Dermis blood vessel endothelial cell (primary cell): ENCODE results near the gene IVNS1ABP. TPM values are rescaled to one million over a fixed set of nuclear protein-coding genes. Genes with fewer than 3 reads are reported as not detected.
"Not testable (repeated sequence)": the region's sequence is repeated elsewhere in the genome, so short reads cannot be mapped to it uniquely, and the experiment has no call there.

Experiments used
- DNase-seq: peaks from one replicate; pipeline ENCODE4 v3.0.0; 2010
- total RNA-seq: library from RNA; depleted of rRNA; stranded (reverse); fragments of >200 nt; gene quantifications from 2 replicates; pipeline ENCODE4 v1.2.3, GENCODE V29; 2014

The IVNS1ABP gene
- total RNA-seq, 1 donor from 2014 or later: 107 TPM

- no peak for DNase-seq
Measured at GRCh38 chr1:185328255-185328654, 11.2 kb upstream of the IVNS1ABP start.

DNA sequence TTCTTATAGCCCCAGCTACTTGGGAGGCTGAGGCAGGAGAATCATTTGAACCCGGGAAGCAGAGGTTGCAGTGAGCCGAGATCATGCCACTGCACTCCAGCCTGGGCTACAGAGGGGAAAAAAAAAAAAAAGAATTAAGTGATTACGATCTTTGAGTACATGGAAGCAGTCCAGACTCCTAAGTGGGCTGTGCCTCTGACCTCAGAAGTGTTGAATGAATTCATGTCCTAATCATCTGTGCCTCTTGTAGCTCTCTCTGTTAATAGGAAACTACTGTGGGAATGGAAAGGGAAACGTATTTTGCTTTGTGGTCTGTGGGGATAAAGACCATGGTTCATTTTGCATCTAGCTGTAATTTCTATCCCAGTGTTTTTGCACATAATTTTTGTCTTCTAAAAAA is 8.4 kb upstream of the IVNS1ABP start:
- DNase-seq: no peak

GRCh38 chr1:185324118-185324517 is 7.1 kb upstream of the IVNS1ABP start:
- no peak for DNase-seq

GRCh38 chr1:185322636-185323035 is 5.6 kb upstream of the IVNS1ABP start:
- DNase-seq: no peak

DNA sequence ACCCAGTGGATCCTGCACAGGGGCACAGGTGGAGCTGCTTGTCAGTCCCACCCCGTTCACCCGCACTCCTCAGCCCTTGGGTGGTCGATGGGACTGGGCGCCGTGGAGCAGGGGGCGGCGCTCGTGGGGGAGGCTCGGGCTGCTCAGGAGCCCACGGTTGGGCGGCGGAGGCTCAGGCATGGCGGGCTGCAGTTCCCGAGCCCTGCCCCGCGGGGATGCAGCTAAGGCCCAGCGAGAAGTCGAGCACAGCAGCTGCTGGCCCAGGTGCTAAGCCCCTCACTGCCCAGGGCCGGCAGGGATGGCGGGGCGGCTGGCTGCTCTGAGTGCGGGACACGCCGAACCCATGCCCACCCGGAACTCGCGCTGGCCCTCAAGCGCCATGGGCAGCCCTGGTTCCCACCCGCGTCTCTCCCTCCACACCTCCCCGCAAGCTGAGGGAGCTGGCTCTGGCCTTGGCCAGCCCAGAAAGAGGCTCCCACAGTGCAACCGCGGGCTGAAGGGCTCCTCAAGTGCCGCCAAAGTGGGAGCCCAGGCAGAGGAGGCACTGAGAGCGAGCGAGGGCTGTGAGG is 4.7 kb upstream of the IVNS1ABP start:
- not testable (repeated sequence) for DNase-seq

DNA sequence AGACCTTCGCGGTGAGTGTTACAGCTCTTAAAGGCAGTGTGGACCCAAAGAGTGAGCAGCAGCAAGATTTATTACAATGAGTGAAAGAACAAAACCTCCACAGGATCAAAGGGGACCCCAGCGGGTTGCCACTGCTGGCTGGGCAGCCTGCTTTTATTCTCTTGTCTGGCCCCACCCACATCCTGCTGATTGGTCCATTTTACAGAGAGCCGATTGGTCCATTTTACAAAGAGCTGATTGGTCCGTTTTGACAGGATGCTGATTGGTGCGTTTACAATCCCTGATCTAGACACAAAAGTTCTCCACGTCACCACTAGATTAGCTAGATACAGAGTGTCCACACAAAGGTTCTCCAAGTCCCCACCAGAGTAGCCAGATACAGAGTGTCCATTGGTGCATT is 4.1 kb upstream of the IVNS1ABP start:
- DNase-seq: not testable (repeated sequence)

GRCh38 chr1:185319139-185319475 is 2.1 kb upstream of the IVNS1ABP start:
- no peak for DNase-seq

GRCh38 chr1:185318431-185319138 is 1.5 kb upstream of the IVNS1ABP start:
- DNase-seq: no peak

DNA sequence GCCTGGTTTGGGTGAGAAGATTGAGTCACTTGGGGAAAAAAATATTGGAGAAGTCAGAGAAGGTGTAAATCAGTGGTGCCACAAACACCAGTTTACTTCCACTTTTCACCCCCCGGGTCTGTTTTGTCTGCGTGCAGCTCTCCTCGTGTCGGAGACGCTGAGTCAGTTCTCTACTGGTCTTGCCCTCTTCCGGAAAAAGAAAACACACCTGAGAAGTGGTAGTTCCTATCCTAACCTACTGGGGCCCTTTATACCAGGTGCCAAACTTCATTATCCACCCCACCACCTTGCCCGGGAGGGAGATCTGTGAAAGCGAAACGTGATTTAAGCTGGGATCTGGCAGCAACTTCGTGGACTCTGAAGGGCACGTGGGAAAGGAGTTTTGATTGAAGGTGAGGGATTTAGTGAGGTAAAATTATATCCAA is 855 bp upstream of the IVNS1ABP start:
- peak; percentile 51 for DNase-seq

GRCh38 chr1:185316163-185317033 is 645 bp downstream of the IVNS1ABP start:
- peak; percentile 95 for DNase-seq

- peak; percentile 30 for DNase-seq
Measured at GRCh38 chr1:185315445-185316071, 1.5 kb downstream of the IVNS1ABP start.

DNA sequence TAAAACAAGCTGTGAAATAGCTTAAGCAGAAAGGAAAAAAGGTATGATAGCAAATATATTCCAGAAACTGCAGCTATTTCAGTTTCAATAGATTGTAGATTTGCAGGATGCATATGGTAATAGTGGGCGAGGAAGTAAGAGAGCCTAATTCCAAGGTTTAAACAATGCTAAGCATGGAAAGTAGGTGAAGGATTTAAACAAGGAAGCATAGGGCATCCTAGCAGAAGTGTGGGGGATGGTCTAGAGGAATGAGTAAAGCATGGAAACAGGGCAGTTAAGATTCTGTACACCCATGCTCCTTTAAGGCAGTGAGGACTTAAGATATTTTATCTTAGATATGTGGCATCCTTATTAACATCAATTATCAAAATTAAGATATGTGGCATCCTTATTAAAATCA is 2.6 kb downstream of the IVNS1ABP start:
- DNase-seq: peak; percentile 52

DNA sequence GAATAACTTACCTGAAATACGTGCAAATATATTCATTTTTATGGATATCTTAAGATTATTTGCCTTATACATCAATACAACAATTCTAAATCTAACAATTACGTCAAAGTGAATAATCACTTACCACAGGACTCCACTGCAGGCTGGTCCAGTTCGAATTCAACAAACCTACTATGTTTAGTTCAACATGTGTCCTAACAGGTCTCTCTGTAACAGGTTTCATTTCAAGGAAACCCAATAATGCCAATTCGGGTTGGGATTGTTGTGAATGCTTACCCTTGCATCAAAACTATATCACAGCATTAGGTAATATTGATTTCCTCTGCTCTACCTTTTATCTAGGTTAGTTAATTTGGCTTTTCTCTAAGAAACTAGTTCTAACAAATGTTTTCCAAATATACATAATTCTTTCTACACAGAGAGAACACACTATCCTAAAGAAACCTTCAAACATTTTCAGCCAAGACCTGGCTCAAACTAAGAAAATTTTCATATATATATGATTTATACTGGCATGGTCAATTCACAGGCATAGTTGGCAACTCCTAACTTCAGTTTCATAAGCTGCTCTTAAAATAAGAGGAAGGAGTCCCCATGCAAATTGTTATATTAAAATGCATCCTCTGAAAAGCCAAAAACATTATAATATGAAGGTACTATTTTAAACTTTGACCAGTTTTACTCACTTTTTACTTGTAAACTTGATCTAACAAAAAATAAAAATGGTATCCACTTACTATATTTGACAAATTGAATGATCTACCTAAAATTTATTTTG is 4.5 kb downstream of the IVNS1ABP start:
- no peak for DNase-seq

DNA sequence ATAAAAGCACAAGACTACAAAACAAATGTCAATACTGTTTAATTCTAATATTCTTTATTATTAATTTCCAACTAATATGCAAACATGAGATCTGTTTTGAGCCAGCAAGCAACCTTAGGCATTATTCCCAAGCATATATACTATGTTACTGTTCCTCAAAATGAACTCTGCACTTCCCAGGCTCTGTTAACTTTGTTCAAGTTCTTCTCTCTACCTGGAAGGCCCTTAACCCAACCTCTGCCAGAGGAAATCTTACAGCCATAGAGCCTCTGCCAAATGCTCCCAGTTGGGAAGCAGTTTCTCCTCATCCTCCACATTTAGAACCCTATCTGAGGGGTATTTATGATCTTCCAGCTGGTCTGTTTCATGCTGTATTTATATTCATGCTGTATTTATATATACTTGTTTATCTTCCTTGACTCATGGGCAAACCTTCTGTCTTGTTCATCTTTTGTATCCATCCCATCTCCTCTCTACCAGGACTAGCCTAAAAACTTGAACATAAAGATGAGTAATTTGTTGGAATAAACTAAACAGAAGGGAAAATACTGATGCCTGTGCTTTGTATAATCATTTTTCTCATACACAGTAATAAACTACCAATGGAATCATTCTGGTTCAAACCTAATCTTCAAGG is 5.3 kb downstream of the IVNS1ABP start:
- no peak for DNase-seq

- peak; percentile 67 for DNase-seq
Measured at GRCh38 chr1:185309566-185309965, 7.5 kb downstream of the IVNS1ABP start.

- no peak for DNase-seq
Measured at GRCh38 chr1:185308126-185308525, 8.9 kb downstream of the IVNS1ABP start.

- no peak for DNase-seq
Measured at GRCh38 chr1:185305419-185305818, 11.6 kb downstream of the IVNS1ABP start.

DNA sequence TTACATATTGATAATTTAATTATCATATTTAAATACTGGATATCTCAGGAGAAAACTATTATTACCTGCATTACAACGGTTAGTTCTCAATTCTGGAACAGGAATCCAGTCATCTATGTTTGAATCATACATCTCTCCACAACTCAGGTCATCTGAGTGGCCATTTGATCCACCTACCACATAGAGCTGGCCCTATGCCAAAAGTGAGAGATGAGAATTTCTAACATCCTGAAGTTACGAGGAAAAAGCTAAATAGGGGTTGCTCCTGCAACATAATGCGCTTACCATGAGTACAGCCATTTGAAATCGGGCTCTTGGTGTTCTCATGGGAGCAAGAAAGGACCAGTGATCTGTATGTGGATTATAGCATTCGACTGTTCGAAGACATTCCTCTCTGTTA is 16.9 kb downstream of the IVNS1ABP start:
- no peak for DNase-seq

DNA sequence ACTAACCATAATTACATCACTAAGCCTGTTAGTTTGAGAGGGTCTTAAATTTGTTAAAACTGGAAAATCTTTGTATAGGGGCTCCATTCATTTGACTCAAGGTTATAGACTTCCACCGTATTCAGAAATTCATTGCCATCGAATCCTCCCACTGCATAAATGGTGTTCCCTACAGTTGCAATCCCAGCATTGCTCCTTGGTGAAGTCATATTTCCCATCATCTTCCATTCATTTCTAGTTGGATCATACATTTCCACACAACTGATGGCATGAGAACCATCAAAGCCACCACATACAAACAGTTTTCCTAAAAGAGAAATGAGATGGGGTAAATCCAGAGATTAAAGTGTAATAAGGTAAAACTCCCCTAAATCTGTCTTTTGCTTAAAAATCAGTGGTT is 19.1 kb downstream of the IVNS1ABP start:
- no peak for DNase-seq

DNA sequence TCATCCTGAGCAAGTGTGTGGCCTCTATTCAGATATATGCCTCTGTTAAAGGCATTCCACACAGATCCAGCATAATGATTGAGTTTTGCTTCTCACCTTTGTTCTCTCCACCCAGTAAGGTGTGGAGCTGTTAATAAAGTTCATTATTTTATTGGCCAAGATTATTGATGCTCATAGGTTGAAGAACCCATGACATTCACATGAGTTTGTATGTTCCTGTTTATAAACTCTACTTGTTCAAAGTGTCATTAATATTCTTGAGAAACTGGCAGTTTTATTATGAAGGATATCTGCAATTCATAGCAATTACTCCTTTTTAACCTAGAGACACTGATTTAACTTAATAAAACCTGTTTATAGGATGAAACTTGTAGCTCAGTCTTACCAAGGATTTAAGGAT is 22.0 kb downstream of the IVNS1ABP start:
- no peak for DNase-seq

GRCh38 chr1:185293967-185294542 is 23.0 kb downstream of the IVNS1ABP start:
- DNase-seq: no peak

GRCh38 chr1:185292237-185292636 is 24.8 kb downstream of the IVNS1ABP start:
- no peak for DNase-seq
